ENCODE data around the gene ABHD17A.

DNA sequence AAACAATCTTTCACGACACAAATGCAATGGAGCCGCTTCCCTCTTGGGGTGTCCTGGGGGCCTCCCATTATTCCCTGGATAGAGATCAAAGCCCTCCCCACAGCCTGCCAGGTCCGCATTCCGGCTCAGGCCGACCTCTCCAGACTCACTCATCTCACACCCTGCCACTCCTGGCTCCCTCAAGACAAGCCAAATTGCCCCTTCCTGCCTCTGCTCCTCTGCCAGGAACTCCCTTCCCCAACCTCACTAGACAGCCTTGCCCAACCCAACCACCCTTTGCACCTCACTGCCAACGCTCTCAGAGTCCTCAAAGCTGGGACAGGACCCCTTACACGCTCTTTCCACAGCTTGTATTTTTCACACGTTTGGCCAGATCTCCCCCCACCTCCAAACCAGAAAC is 1.5 kb downstream of the ABHD17A start:
- TF ChIP-seq POLR2AphosphoS5 (IDR thresholded peaks at IDR 0.05; ENCODE audit: insufficient read depth in 1 of 2, low read depth in 1 of 2) (no peak), POLR2A (IDR thresholded peaks at IDR 0.05) (no peak)
